Activated CD4-positive, alpha-beta T cell treated with anti-CD3 and anti-CD28 coated beads, Interleukin-2, amount 50 U/mL, for 24 hours (primary cell): ENCODE measurements around the gene STARD3.
"Not testable (repeated sequence)": the region's sequence is repeated elsewhere in the genome, so short reads cannot be mapped to it uniquely, and the experiment has no call there.

Experiments used
- DNase-seq, 2 donors: peaks; one replicate each; pipeline ENCODE4 v3.0.0-alpha.2; 2020; ENCODE audit warnings: low read depth in 1 of 2, low spot score in 1 of 2

STARD3 gene

DNA sequence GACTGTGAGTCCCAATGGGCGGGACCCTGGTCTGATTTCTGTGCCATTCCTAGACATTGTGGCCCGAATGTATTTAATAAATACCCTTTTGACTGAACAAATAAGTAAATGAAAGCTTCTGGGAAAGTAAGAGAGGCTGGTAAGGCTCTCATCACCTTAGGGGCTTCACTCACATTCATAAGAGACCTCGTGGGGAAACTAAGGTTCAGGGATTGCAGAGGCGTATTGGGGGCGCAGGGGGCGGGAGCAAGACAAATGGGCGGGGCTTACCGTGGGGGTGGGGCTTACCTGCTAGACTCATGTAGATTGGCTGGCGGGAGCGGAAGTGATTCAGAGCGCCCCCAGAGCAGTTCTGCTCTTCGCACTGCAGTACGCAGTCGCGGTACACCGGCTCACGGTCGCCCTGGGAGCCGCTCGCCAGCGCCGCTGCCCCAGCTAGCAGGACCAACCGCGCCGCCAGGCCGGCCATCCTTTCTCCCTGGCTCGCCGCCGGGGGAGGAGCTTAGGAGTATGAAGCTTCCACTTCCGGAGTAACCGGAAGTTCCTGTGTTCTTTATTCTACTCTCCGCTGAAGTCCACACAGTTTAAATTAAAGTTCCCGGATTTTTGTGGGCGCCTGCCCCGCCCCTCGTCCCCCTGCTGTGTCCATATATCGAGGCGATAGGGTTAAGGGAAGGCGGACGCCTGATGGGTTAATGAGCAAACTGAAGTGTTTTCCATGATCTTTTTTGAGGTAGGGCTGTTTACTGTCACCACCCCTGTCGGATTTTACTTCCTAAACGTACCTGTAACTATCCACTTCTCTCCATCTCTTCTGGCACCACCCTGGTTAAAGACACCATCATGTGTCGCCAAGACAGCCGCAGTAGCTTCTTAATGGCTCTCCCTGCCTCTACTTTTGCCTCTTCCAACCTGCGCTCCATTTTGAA, 50.9 kb downstream of the STARD3 start, which contains the start of gene PGAP3:
TSS of gene PGAP3 (minus strand) at position 512 of the 929 bp plus-strand sequence. CDS start at position 469, 43 bp downstream.
- peak; percentile 66 to 73 for DNase-seq

GRCh38 chr17:39688475-39688835, 51.5 kb downstream of the STARD3 start:
- DNase-seq = no peak

- no peak for DNase-seq
Measured at GRCh38 chr17:39688945-39689344, 52.0 kb downstream of the STARD3 start.

DNA sequence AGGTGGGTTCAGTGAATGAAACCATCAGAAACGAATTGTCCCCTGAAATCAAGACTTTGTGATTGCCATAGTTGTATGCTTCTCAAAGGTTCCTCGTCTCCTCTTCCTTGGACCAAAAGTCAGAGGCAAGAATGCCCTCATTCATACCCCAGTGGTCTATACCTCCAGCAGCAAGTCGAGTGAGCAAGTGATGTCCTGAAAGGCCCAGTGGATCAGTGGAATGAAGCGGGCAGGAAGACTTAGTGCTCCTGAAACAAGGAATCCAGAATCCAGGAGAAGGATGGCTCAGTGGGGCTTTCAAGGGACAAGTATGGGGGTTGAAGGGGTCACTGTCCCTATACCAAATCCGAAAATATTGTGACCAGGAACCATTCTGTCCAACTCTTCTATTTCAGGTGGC, 57.6 kb downstream of the STARD3 start:
- no peak for DNase-seq

DNA sequence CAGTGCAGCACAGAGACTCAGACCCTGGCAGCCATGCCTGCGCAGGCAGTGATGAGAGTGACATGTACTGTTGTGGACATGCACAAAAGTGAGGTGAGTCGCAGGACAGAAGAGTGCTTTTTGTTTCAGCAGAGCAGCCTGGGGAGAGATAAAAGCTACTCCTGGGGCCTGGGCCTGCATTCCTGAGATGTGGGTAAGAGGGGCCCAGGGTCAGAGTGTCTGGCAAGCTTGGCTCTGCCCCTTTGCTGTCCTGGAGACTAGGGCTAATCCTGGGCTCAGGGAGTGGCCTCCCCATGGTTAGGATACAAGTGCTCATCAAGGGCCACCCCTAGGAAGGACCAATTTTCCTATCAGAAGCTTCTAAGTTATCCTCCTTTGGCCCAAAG, 58.1 kb downstream of the STARD3 start:
- no peak for DNase-seq

GRCh38 chr17:39696731-39697130, 59.8 kb downstream of the STARD3 start:
- no peak for DNase-seq

DNA sequence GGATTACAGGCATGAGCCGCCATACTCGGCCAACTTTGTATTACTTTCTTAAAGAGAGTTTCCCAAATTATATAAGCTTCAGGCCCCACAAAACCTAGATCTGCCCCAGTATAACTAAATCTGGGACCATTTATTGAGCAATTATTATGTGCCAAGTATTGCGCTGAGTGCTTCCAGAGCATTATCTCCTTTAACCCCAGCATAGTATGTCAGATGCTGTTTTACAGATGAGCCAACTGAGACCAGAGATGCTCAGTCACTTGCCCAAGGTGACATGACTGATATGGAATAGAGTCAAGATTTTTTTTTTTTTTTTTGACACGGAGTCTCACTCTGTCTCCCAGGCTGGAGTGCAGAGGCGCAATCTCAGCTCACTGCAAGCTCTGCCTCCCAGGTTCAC, 61.0 kb downstream of the STARD3 start:
- no peak for DNase-seq

DNA sequence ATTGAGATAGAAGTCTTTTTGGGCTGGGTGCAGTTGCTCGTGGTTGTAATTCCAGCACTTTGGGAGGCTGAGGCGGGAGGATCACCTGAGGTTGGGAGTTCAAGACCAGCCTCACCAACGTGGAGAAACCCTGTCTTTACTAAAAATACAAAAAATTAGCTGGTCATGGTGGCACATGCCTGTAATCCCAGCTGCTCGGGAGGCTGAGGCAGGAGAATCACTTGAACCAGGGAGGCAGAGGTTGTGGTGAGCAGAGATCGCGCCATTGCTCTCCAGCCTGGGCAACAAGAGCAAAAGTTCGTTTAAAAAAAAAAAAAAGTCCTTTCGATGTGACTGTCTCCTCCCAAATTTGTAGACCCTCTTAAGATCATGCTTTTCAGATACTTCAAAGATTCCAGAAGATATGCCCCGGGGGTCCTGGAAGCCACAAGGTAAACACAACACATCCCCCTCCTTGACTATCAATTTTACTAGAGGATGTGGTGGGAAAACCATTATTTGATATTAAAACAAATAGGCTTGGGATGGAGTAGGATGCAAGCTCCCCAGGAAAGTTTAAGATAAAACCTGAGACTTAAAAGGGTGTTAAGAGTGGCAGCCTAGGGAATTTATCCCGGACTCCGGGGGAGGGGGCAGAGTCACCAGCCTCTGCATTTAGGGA, 62.3 kb downstream of the STARD3 start:
- not testable (repeated sequence) for DNase-seq

DNA sequence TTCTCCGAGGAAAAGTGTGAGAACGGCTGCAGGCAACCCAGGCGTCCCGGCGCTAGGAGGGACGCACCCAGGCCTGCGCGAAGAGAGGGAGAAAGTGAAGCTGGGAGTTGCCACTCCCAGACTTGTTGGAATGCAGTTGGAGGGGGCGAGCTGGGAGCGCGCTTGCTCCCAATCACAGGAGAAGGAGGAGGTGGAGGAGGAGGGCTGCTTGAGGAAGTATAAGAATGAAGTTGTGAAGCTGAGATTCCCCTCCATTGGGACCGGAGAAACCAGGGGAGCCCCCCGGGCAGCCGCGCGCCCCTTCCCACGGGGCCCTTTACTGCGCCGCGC, 62.8 kb downstream of the STARD3 start, which contains the start of gene ERBB2:
TSS of gene ERBB2 (plus strand) at position 247 of the 330 bp plus-strand sequence. CDS start 175 bp downstream, outside the sequence.
- DNase-seq = no peak

DNA sequence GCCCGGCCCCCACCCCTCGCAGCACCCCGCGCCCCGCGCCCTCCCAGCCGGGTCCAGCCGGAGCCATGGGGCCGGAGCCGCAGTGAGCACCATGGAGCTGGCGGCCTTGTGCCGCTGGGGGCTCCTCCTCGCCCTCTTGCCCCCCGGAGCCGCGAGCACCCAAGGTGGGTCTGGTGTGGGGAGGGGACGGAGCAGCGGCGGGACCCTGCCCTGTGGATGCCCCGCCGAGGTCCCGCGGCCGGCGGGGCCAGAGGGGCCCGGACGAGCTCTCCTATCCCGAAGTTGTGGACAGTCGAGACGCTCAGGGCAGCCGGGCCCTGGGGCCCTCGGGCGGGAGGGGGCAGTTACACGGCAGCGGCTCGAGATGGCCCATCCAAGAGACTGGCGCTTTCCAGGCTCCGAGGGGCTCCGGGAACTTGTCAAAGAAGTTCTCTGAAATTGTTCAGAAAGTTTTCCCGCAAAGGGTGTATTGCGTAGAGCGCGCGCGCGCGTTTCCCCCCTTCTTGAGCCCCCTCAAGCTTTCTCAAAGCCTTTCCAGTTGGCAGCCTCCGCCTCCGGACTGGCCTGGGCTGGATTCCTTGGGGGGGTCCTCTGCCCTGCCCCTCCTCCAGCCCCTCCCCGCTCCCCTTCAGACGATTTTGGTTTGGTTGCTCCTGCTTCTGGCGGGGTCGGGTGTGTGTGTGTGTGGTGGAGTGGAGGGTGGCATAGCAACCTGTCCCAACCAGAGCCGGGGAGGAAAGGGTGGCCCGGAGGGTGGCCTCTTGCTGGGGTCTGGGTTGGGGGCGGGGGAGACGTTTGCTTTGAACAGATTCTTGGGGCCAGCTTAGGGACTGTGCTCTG, 63.4 kb downstream of the STARD3 start:
- DNase-seq = no peak

DNA sequence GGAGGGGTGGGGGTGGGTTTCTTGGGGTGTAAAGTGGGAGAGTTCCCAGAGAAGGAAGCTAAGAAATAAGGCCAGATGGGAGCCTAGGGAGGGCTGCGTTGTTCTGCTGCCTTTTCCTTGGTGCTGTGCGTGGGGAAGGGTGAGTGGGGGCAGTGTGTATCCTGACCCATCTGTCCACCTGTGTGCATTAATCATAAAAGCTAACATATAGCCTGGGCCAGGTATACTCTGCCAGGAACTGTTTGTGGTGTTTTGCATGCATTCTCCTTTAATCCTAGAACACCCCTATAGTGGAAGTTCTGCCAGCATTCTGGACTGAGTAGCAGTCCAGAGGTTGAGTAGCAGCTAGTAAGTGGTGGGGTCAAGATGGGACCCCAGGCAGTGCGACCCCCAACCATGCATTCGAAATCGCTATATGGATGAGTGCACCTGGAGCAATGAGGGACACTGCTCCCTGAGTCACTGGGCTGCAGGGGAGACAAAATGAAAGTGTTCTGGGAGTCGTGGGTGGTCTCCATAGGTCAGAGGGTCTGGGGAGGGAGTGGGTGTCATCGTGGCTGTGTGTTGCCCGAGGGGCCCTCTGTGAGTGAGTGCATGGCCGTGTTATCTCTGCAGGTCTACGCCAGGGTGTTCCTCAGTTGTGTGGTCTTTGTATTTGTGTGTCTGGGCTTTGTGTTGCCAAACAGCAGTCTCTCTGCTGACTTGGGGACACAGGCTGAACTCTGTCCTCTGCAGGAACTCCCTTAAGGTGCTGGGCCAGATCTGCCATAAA, 64.3 kb downstream of the STARD3 start:
- no peak for DNase-seq

- no peak for DNase-seq
Measured at GRCh38 chr17:39701784-39702422, 65.0 kb downstream of the STARD3 start.

- no peak for DNase-seq
Measured at GRCh38 chr17:39702901-39703893, 66.3 kb downstream of the STARD3 start.

DNA sequence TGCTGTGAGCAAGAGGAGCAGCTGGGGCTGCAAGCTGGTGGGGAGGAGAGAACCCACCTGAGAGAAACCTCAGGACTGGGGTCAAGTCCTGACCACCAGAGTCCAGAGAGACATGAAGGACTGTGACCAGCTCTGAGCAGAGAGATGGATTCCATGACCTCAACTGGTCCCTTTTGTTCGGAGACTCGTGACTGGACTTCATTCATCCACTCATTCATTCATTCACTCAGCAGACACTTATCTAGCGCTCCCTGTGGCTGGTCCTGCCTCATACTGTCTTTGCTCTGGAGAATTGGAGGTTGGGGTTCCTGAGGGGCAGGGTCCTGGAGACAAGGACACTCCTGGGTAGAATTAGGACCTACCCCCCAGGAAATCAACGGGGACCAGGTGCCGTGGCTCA, 67.0 kb downstream of the STARD3 start:
- DNase-seq = no peak

DNA sequence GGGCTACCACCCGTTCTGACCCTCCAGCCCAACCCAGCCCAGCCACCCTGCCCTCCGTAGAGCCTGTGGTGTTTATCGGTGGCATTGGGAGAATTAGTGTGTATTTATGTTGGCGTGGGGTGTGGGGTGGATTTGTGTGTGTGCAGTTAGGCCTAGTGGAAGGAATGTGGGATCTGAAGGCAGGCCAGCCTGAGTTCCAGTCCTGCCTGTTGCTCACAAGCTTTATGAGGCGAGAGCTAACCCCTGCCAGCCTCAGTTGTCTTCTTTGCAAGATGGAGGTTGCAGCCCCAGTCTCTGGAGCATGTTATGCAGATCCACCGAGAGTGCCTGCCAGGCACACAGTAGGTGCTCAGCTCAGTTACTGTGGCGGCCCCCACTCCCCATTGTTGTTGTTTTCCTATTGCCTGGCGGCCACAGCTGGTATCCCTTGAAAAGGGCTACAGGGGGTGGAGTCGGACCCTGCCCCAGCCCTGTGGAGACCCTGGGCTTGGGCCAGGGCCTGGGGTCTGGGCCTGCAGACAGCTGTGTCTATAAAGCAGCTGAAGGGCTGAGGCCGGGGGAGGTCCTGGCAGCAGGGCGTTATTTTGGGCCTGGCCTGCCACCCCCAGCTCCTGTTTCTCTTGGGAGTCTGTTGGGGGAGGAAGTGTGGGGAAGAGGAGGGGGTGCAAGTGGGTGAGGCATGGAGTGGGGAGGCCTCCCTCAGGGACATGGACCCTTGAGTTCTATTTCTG, 68.0 kb downstream of the STARD3 start:
- no peak for DNase-seq

DNA sequence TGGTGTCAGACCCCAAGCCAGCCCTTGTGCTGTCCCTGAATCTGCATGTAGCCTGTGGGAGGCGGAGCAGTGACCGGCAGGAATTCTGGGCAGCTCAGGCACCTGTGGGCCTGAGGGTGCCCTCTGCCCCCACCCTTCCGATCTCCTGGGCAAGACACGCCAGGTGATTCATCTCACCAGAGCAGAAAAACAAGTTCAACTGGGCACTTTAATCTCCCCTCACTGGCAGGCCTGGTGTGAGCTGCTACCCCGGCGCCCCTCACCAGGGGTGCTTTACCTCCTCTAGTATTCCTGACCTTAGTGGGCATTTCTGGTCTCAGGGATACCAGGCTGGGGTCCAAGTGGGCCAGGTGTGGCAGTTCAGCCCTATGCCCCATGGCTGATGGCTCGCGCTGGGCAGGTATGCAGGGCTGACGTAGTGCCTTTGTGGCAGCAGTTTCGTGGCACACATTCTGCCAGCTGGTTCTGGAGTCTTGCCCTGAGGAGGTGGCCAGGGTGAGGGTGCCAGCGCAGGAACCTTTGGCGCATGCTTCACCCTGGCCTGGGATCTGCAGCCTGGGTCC, 68.9 kb downstream of the STARD3 start:
- DNase-seq = no peak

- DNase-seq = no peak
Measured at GRCh38 chr17:39706383-39706782, 69.4 kb downstream of the STARD3 start.

GRCh38 chr17:39706921-39707337, 70.0 kb downstream of the STARD3 start:
- no peak for DNase-seq
